ENCODE measurements around the gene FAAH2.
A peak's percentile ranks its signal among the peaks of the same experiment; 100 is the strongest.

The FAAH2 gene

DNA sequence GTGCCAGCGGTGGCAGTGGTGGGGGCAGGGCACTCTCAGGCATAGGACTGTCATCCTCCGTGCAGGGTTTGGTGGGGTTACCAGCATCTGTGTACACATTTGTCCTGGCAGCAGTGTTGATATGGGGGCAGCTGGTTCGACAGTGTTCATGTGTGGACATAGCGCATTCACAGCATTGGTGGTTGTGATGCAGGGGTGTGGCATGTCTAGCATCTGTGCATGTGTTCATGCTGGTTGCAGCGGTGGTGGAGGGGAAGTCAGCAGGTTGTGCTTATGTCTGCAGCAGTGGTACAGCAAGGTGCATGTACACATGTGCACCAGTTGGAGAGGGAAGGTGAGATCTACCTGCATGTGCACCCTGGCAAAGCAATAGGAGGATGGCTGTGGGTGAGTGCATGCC is 230.0 kb downstream of the FAAH2 start:
- no peak for DNase-seq (ENCODE audit: extremely low spot score)
- ChIA-PET POLR2A (no interaction called here), CTCF (no interaction called here)
- TF ChIP-seq, protein P1, sequence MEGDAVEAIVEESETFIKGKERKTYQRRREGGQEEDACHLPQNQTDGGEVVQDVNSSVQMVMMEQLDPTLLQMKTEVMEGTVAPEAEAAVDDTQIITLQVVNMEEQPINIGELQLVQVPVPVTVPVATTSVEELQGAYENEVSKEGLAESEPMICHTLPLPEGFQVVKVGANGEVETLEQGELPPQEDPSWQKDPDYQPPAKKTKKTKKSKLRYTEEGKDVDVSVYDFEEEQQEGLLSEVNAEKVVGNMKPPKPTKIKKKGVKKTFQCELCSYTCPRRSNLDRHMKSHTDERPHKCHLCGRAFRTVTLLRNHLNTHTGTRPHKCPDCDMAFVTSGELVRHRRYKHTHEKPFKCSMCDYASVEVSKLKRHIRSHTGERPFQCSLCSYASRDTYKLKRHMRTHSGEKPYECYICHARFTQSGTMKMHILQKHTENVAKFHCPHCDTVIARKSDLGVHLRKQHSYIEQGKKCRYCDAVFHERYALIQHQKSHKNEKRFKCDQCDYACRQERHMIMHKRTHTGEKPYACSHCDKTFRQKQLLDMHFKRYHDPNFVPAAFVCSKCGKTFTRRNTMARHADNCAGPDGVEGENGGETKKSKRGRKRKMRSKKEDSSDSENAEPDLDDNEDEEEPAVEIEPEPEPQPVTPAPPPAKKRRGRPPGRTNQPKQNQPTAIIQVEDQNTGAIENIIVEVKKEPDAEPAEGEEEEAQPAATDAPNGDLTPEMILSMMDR (IDR thresholded peaks at IDR 0.05; ENCODE audit: control extremely low read depth, extremely low read depth, low read depth, missing control alignments) = no peak

GRCh38 chrX:57519578-57520118 is 233.1 kb downstream of the FAAH2 start:
- POLR2A ChIA-PET = no interaction called here
- DNase-seq (ENCODE audit: extremely low spot score) = no peak
- CTCF ChIA-PET = interaction anchor here (1.2 kb wide), 1 partner anchor 9 kb away, joined by 3 read pairs; no protein-coding TSS in a partner anchor
- TF ChIP-seq, protein P1 (IDR thresholded peaks at IDR 0.05; ENCODE audit: control extremely low read depth, extremely low read depth, low read depth, missing control alignments) = no peak

- DNase-seq (ENCODE audit: extremely low spot score) = no peak
- ChIA-PET CTCF (interaction anchor here (0.9 to 1.2 kb wide), 2 partner anchors 9 to 10 kb away, joined by 3 read pairs; no protein-coding TSS in a partner anchor), POLR2A (no interaction called here)
- TF ChIP-seq, protein P1 (IDR thresholded peaks at IDR 0.05; ENCODE audit: control extremely low read depth, extremely low read depth, low read depth, missing control alignments) = peak; percentile 47
Observed at GRCh38 chrX:57528670-57529255, 242.3 kb downstream of the FAAH2 start.
